ENCODE results near the gene MAPK9. TPM values are rescaled to one million over a fixed set of nuclear protein-coding genes. Genes with fewer than 3 reads are reported as not detected.

MAPK9 gene
- total RNA-seq, 2 donors from 2014 or later, result 46.4 to 50.2 TPM

- Histone ChIP-seq H3K9ac (ENCODE audit: low read depth in 2 of 2, low read length in 2 of 2) (no peak overlapping the region), H3K4me1 (no peaks in the 10 kb centered on the region), H3K4me3 (no peak overlapping the region), H3K27ac (no peak overlapping the region), H3K27me3 (peaks cover 14% of the 10 kb centered on the region), H3K9me3 (no peaks in the 10 kb centered on the region), H3K36me3 (no peaks in the 10 kb centered on the region)
- no peak for DNase-seq
- no peak for TF ChIP-seq CTCF (IDR thresholded peaks at IDR 0.05)
- intact Hi-C loops (cut with DNase I), result loop anchor here (10.0 kb wide), 1 partner anchor 107 kb away; no protein-coding TSS in a partner anchor
Observed at GRCh38 chr5:180207593-180207992, 84.3 kb downstream of the MAPK9 start.

GRCh38 chr5:180206993-180207392, 84.9 kb downstream of the MAPK9 start:
- H3K27me3 ChIP-seq, result peaks cover 14% of the 10 kb centered on the region
- H3K27ac ChIP-seq, result no peak overlapping the region
- no peaks in the 10 kb centered on the region for H3K9me3 ChIP-seq
- H3K4me3 ChIP-seq, result no peak overlapping the region
- H3K9ac ChIP-seq (ENCODE audit: low read depth in 2 of 2, low read length in 2 of 2), result no peak overlapping the region
- no peak for TF ChIP-seq CTCF (IDR thresholded peaks at IDR 0.05)
- no peak for DNase-seq
- intact Hi-C loops (cut with DNase I), result loop anchor here (10.0 kb wide), 1 partner anchor 108 kb away; no protein-coding TSS in a partner anchor
- H3K4me1 ChIP-seq, result no peaks in the 10 kb centered on the region
- no peaks in the 10 kb centered on the region for H3K36me3 ChIP-seq

GRCh38 chr5:180205916-180206315, 86.0 kb downstream of the MAPK9 start:
- no peak for DNase-seq

GRCh38 chr5:180204276-180204819, 87.5 kb downstream of the MAPK9 start:
- DNase-seq, result no peak
- H3K9me3 ChIP-seq, result no peaks in the 10 kb centered on the region
- H3K36me3 ChIP-seq, result no peaks in the 10 kb centered on the region
- no peak overlapping the region for H3K9ac ChIP-seq (ENCODE audit: low read depth in 2 of 2, low read length in 2 of 2)
- H3K4me3 ChIP-seq, result no peak overlapping the region
- H3K4me1 ChIP-seq, result no peaks in the 10 kb centered on the region
- intact Hi-C loops (cut with DNase I), result loop anchor here (10.0 kb wide), 1 partner anchor 110 kb away; no protein-coding TSS in a partner anchor
- no peak overlapping the region for H3K27ac ChIP-seq
- peaks cover 14% of the 10 kb centered on the region for H3K27me3 ChIP-seq
- TF ChIP-seq CTCF (IDR thresholded peaks at IDR 0.05), result no peak

More at GRCh38 chr5:180205916-180206315, 86.0 kb downstream of the MAPK9 start:
- Histone ChIP-seq H3K9me3 (no peaks in the 10 kb centered on the region), H3K36me3 (no peaks in the 10 kb centered on the region), H3K4me1 (no peaks in the 10 kb centered on the region), H3K9ac (ENCODE audit: low read depth in 2 of 2, low read length in 2 of 2) (no peak overlapping the region), H3K27me3 (peaks cover 14% of the 10 kb centered on the region), H3K4me3 (no peak overlapping the region), H3K27ac (no peak overlapping the region)
- TF ChIP-seq CTCF (IDR thresholded peaks at IDR 0.05), result no peak
- intact Hi-C loops (cut with DNase I), result loop anchor here (10.0 kb wide), 1 partner anchor 109 kb away; no protein-coding TSS in a partner anchor

- no peak for DNase-seq
- intact Hi-C loops (cut with DNase I), result loop anchor here (10.0 kb wide), 1 partner anchor 112 kb away; no protein-coding TSS in a partner anchor
- Histone ChIP-seq H3K4me3 (no peak overlapping the region), H3K36me3 (no peaks in the 10 kb centered on the region), H3K27me3 (peaks cover 10% of the 10 kb centered on the region), H3K9me3 (no peaks in the 10 kb centered on the region), H3K9ac (ENCODE audit: low read depth in 2 of 2, low read length in 2 of 2) (no peak overlapping the region), H3K27ac (no peak overlapping the region), H3K4me1 (no peaks in the 10 kb centered on the region)
- no peak for TF ChIP-seq CTCF (IDR thresholded peaks at IDR 0.05)
Observed at GRCh38 chr5:180202939-180203573, 88.8 kb downstream of the MAPK9 start.
